Measurements from ENCODE around the gene KCNAB1.
"Not testable (repeated sequence)": the region's sequence is repeated elsewhere in the genome, so short reads cannot be mapped to it uniquely, and the experiment has no call there.

KCNAB1 gene

DNA sequence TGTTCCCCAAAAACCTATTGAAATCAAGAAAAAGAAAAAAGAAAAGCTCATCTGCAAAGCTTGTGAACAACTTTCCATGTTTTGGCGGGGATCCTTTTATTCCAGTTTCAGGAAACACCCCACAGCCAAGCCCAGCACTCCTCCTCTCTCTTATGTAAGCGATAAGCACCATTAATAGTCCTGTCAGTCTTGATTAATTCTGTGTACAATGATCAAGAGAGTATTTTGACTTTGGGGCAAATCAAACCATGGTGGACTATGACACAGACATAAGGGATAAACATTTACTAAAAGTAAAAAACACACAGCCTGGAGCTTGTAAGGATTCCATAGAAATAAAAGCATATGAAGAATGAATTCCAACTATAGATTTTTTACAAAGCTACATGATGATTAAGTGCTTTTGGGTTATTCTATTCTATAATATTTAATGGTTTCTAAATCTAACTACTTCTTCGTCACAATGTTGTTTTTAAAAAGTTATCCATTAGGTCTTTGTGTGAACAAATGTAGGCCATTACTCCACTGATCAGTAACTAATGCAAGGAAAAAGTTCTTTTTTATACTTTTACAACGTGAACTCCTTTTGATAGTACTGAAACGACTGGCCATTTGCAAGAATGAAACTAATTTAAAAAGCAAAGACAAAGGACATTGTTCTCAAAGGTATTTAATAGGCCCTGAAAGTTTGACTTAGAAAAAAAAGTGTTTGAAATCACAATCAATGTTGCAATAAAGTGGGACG is 106.5 kb downstream of the KCNAB1 start:
- no peak for DNase-seq (ENCODE audit: low read depth)
- TF ChIP-seq, protein P1, sequence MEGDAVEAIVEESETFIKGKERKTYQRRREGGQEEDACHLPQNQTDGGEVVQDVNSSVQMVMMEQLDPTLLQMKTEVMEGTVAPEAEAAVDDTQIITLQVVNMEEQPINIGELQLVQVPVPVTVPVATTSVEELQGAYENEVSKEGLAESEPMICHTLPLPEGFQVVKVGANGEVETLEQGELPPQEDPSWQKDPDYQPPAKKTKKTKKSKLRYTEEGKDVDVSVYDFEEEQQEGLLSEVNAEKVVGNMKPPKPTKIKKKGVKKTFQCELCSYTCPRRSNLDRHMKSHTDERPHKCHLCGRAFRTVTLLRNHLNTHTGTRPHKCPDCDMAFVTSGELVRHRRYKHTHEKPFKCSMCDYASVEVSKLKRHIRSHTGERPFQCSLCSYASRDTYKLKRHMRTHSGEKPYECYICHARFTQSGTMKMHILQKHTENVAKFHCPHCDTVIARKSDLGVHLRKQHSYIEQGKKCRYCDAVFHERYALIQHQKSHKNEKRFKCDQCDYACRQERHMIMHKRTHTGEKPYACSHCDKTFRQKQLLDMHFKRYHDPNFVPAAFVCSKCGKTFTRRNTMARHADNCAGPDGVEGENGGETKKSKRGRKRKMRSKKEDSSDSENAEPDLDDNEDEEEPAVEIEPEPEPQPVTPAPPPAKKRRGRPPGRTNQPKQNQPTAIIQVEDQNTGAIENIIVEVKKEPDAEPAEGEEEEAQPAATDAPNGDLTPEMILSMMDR (IDR thresholded peaks at IDR 0.05; ENCODE audit: control insufficient read depth, insufficient read depth, low read depth, low read length, missing control alignments): no peak
- H3K4me3 ChIP-seq (ENCODE audit: control insufficient read depth, low read depth, low read length): no peak overlapping the region

GRCh38 chr3:156227704-156228103 is 107.3 kb downstream of the KCNAB1 start:
- DNase-seq (ENCODE audit: low read depth): no peak
- TF ChIP-seq, protein P1 (IDR thresholded peaks at IDR 0.05; ENCODE audit: control insufficient read depth, insufficient read depth, low read depth, low read length, missing control alignments): no peak
- no peak overlapping the region for H3K4me3 ChIP-seq (ENCODE audit: control insufficient read depth, low read depth, low read length)

- TF ChIP-seq, protein P1 (IDR thresholded peaks at IDR 0.05; ENCODE audit: control insufficient read depth, insufficient read depth, low read depth, low read length, missing control alignments): no peak
- no peak for DNase-seq (ENCODE audit: low read depth)
Observed at GRCh38 chr3:156230278-156230900, 110.0 kb downstream of the KCNAB1 start.

GRCh38 chr3:156231221-156231620 is 110.8 kb downstream of the KCNAB1 start:
- H3K4me3 ChIP-seq (ENCODE audit: control insufficient read depth, low read depth, low read length); DNase-seq (ENCODE audit: low read depth): not testable (repeated sequence)

More at GRCh38 chr3:156230278-156230900, 110.0 kb downstream of the KCNAB1 start:
- no peak overlapping the region for H3K4me3 ChIP-seq (ENCODE audit: control insufficient read depth, low read depth, low read length)

GRCh38 chr3:156233876-156234275 is 113.5 kb downstream of the KCNAB1 start:
- TF ChIP-seq, protein P1 (IDR thresholded peaks at IDR 0.05; ENCODE audit: control insufficient read depth, insufficient read depth, low read depth, low read length, missing control alignments): no peak
- DNase-seq (ENCODE audit: low read depth): no peak
- no peak overlapping the region for H3K4me3 ChIP-seq (ENCODE audit: control insufficient read depth, low read depth, low read length)

DNA sequence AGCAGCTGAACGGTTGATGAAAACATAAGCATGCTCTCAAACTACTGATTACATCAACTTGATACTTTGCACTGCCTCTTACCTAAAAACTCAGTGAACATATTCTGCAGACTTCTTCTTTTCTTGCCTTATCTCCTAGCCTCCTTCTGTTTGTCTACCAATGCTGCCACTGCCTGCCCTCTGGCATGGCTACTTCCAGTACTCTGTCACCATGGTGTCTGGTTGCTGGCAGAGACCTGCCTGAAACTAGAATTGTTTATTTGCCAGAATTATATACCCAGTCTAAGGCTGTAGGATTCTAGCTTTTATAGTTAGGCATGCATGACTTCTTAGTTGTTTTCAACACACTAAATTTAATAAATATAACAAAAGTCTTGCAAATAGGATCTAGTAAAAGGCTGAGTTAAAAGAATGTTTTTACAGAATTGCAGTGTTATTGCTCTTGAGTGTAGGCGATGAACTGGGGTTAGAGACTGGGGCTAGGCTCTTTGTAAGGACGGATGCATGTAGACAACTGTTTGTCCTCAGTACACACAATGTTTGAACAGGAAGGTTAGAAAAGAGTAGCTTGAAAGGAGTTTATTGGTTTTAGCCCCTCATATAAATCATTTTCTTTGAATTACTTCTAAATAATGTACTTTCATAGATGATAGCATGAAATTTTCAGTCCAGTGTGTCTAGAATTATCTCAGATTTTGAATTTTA is 116.3 kb downstream of the KCNAB1 start:
- no peak for DNase-seq (ENCODE audit: low read depth)
- H3K4me3 ChIP-seq (ENCODE audit: control insufficient read depth, low read depth, low read length): no peak overlapping the region
- TF ChIP-seq, protein P1 (IDR thresholded peaks at IDR 0.05; ENCODE audit: control insufficient read depth, insufficient read depth, low read depth, low read length, missing control alignments): no peak

- no peak overlapping the region for H3K4me3 ChIP-seq (ENCODE audit: control insufficient read depth, low read depth, low read length)
- DNase-seq (ENCODE audit: low read depth): no peak
- TF ChIP-seq, protein P1 (IDR thresholded peaks at IDR 0.05; ENCODE audit: control insufficient read depth, insufficient read depth, low read depth, low read length, missing control alignments): no peak
Observed at GRCh38 chr3:156240642-156241041, 120.3 kb downstream of the KCNAB1 start.

Measured in AG09309 (cell line).